Measurements from ENCODE around the gene COL9A1.
A peak's percentile ranks its signal among the peaks of the same experiment; 100 is the strongest.

The COL9A1 gene

GRCh38 chr6:70221715-70222438, 81.0 kb downstream of the COL9A1 start:
- DNase-seq, result no peak

- DNase-seq, result peak in 1 of 2 experiments; percentile 38
These were observed 81.7 kb downstream of the COL9A1 start for GRCh38 chr6:70221025-70221714.

- no peak for DNase-seq
These were observed 82.8 kb downstream of the COL9A1 start for GRCh38 chr6:70219943-70220613.

- DNase-seq, result no peak
These were observed 86.1 kb downstream of the COL9A1 start for GRCh38 chr6:70216767-70217166.

- no peak for DNase-seq
These were observed 87.3 kb downstream of the COL9A1 start for GRCh38 chr6:70215460-70216108.

- DNase-seq, result peak in 1 of 2 experiments; percentile 17
These were observed 92.4 kb downstream of the COL9A1 start for GRCh38 chr6:70210462-70210861.

GRCh38 chr6:70208235-70208790, 94.6 kb downstream of the COL9A1 start:
- no peak for DNase-seq

- DNase-seq, result no peak
These were observed 104.1 kb downstream of the COL9A1 start for GRCh38 chr6:70198785-70199184.

GRCh38 chr6:70196531-70196930, 106.4 kb downstream of the COL9A1 start:
- DNase-seq, result no peak

- no peak for DNase-seq
These were observed 108.5 kb downstream of the COL9A1 start for GRCh38 chr6:70194421-70194820.

GRCh38 chr6:70188202-70188601, 114.7 kb downstream of the COL9A1 start:
- DNase-seq, result no peak

- DNase-seq, result no peak
These were observed 116.4 kb downstream of the COL9A1 start for GRCh38 chr6:70186461-70186860.

- no peak for DNase-seq
These were observed 118.2 kb downstream of the COL9A1 start for GRCh38 chr6:70184723-70185122.

- no peak for DNase-seq
These were observed 119.3 kb downstream of the COL9A1 start for GRCh38 chr6:70183538-70183937.

- DNase-seq, result peak in 1 of 2 experiments; percentile 66
These were observed 121.8 kb downstream of the COL9A1 start for GRCh38 chr6:70180901-70181599.

GRCh38 chr6:70180183-70180900, 122.5 kb downstream of the COL9A1 start:
- no peak for DNase-seq

- peak in 1 of 2 experiments; percentile 58 for DNase-seq
These were observed 125.9 kb downstream of the COL9A1 start for GRCh38 chr6:70176842-70177550.

GRCh38 chr6:70175770-70176169, 127.1 kb downstream of the COL9A1 start:
- no peak for DNase-seq

- no peak for DNase-seq
These were observed 130.6 kb downstream of the COL9A1 start for GRCh38 chr6:70172252-70172651.

GRCh38 chr6:70171236-70171635, 131.6 kb downstream of the COL9A1 start:
- DNase-seq, result no peak
